ENCODE measurements around the gene CCDC57.

DNA sequence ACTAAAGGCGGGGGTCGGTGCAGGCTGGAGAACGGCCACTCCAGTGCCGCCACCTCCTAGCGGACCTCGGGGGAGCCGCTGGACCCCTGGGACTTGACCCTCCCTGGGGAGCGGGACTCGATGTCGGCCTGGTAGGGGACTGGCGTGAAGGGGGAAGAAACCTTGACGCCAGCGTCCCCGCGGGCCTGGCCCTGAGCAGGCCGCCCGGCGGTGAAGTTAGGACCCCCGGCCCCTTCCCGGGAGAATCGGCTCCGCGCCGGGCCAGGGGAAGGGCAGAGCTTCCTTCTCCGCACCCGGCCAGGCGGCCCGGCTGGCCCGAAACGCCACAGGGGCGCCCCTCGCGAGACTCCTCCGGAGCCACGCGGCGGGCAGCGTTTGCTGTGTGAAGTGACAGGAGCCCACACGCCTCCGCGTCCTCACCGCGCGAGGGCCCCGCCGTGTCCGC lies 147.4 kb downstream of the CCDC57 start:
- TF ChIP-seq POLR2A (IDR thresholded peaks at IDR 0.05) (no peak), POLR2AphosphoS5 (IDR thresholded peaks at IDR 0.05) (no peak)

All from stomach (tissue), 4 donors.